ENCODE results near the gene CENPW.
A peak's percentile ranks its signal among the peaks of the same experiment; 100 is the strongest.

The CENPW gene

DNA sequence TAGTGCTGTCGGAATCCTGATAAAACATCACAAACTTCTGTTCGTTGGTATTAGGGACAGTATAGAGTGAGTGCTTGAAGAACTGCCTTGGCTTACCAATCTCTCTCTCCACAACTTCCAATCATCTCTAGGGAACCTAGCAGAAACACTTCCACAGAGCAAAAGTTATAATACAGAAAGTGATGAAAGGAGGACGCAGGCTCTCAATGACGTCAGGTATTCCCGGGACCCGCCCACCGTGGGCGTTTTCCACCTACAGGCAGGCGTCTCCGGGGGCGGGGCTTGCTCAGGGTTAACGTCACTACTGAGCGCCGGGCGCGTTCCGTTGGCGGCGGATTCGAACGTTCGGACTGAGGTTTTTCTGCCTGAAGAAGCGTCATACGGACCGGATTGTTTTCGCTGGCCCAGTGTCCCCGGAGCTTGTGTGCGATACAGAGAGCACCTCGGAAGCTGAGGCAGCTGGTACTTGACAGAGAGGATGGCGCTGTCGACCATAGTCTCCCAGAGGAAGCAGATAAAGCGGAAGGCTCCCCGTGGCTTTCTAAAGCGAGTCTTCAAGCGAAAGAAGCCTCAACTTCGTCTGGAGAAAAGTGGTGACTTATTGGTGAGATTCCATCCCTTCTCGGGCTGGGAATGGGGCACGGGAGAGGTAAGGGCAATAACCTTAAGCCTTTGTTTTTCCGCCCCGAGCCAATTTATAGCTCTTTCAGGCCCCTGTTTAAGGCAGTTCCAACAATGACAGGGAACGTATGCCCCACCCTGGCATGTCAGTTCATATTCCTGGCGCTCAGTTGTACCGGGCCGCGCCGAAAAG is at the start of gene CENPW:
Gene CENPW, plus strand, starts transcription at position 320 of the 814 bp plus-strand sequence. Its CDS starts 159 bp downstream, at position 479.
- peak; percentile 74 for DNase-seq

DNA sequence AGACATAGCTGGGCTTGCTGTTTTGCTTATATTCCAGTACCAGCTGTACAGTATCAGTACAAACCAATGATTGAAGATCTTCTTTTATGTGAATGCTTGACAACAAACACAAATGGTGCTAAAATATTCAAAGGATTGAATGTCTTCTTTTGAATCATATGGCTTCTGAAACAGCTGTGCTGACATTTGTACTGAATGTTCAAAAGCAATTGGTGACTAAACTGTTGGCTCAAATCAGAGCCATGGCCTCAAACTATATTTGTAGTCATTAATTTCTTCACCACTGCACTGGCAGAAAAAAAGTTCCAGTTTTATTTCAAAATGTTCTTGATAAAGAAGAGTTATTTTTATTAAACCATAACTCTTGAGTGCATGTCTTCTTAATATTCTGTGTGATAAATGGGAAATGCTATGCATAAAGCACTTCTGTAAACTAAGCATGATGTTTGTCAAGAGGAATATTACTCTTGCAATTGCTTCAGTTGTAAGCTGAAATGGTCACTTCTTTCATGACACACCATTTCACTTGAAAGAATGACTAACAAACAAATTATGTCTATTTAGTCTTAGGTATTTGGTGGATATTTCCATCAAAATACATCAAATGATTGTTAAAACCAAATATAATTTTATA is 45.9 kb upstream of the CENPW start:
- DNase-seq, result no peak

DNA sequence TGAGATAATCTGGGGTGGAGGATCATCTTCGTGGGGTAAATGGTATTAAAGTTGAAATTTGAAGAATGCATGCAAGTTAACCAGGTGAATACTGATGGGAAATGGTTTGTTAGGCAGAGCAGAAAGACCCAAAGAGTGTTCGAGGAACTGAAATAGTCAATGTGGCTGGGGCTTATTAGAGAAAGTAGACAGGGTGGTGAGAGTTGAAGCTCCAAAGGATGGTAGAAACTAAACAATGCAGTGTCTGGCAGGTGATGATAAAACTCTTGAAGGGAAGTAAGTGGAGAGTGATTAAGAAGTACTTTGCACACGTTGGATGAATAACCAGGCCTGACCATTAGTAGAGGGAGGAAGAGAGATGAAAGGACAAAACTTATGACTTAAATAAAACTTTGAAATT is 39.8 kb upstream of the CENPW start:
- DNase-seq, result no peak

DNA sequence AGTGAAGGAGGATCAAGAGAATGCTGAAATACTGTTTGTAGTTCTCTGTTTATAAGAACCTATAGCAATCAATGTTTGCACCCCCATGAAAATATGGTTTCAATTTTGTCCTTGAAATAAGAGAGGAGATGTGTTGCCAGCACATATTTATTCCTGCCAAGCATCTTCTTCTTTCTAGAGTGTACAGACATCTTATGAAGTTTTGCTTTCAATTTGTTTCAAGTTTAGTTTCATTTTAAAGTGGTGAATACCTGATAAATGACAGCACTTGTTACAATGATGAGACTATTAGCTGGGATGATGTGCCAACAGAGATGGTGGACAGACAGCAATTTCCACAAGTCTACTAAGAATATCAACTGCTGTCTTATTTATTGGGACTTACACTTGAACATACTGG is 39.2 kb upstream of the CENPW start:
- DNase-seq, result no peak

DNA sequence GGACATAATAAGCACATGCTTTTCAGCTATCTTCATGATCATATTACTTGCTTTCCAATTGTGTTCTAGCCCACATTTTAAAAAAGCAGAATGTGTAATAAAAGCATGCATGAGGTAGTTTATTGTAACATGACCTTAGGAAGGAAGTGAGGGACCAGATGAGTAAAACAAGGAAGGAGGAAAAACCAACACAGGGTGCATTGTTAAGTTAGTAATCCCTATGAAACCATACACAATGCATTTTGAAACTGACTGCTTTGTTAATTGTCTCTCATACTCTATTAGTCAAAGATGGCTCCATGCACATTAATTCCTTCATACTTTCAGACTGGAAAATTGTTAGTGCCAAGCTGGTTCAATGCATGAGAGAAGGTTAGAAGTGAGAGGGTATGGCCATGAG is 37.7 kb upstream of the CENPW start:
- no peak for DNase-seq

DNA sequence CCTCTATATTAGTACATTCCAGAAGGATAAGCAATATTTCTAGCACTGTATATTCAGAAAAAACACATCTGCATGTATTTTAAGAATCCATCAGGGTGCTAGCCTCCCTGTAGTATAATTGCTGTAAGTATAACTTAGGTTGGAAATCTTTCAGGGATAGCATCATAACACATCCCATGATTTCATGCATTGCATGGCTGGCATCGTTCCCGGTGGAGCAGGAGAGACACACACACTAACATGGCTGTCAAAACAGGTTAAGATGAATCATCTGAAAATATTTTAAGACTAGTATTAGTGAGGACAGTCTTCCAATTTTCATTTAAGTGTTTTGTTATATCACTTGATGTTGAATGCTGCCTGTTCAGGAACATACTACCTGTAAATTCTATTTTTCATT is 32.1 kb upstream of the CENPW start:
- DNase-seq, result no peak

DNA sequence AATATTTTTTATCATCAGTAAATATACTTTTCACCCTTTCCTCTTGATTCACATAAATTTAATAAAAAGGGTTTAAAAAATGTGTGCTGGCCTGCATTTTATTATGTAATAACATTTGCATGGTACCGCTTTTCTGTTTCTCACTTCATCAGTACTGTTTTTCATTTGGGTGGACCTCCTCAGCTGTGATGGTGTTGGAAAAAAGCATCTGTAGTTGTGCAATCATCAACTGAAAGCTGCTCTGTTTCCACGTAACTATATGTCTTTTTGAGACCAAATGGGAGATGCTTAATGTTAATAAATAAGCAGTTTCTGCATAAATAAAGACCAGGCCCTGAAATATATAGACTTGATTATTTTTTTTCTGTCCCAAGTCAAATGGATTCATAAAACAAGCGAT is 31.6 kb upstream of the CENPW start:
- no peak for DNase-seq

DNA sequence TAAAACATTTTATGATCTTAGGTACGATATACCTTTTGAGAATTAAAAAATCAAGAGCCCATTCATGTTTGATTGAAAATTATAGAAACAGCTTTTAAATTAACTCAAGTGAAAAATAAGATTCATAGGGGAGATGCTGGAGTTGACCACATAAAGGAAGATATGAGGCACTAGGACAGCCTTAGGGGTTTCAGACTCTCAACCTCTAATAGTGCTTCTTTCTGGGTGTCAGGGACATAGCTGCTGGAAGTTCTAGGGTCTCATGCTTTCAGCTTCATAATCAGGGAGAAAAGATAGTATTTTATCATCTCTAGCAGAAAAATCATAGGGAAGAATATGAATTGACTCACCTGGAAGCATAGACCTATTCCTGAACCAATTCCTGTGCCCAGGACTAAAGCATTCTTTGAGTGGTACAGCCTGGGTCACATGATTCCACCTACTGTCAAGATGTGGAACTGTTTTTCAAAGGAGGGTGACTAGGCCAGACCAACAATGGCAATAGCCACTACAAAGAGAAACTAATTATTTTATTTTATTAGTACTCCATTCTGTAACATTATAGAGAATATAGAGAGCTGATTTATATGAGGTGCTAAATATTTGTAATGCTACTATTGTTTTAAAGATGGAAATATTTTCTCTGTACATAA is 27.8 kb upstream of the CENPW start:
- no peak for DNase-seq

DNA sequence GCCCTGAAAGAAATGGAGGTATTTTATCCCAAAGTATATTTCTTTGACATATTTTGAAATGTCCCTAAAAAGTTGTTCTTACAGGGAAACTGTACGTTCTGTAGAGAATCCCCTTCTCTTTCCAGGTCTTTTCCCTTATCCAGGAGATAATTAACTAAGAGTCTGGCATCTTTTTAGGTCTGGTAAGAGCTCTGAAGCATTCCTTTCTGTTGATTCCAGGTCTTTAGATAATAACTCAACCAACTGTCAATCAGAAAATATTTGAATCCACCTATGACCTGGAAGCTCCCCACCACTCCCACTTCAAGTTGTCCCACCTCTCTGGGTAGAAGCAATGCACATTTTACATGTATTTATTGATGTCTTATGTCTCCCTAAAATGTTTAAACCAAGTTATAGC is 26.0 kb upstream of the CENPW start:
- no peak for DNase-seq

DNA sequence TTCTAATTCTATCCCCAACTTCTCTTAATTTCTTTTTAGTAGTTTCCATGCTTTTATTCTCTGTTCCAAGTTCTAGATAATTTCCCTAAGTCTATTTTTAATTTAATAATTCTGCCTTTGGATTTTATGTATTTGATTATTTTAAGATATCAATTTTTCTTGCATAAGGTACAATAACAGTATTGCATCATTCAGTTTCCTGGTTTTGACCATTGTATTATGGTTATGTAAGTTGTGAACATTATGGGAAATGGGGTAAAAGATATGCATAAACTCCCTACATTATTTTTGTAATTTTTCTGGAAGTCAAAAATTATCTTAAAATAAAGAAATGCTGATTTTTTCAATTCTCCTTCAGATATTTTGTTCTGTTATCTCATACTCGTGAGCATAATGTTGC is 21.1 kb upstream of the CENPW start:
- DNase-seq, result no peak

DNA sequence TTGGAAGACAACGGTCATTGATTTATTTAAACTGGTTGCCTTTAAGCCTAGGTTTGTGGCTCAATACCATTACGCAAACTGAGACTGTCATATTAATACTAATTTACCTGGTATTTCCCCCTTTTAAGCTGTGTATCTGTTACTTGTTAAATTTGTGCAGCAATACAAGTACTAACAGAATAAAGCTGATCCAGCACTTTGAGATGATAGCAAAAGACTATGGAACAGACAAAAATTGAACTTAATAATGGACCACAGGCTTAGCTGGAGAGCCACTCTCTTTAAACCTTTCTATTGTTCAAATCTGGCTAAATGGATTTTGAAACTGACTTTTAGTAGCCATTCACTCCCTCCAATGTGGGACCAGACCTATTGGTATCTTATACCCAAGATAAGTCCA is 6.2 kb upstream of the CENPW start:
- DNase-seq, result no peak

DNA sequence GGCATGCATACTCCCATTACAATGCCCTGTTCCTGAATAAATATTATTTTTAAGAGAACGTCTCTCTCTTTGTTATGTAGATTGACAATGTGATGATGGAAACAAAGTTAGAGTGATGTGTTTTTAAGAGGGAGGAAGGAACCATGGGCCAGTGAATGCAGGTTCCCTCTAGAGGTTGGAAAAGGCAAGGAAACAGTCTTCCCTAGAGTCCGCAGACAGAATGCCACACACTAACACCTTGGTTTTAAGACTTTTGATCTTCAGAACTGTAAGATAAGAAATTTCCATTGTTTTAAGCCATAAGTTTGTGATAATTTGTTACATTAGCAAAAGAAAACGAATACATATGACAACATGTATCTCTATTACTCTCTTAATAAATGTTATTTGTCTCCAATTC is 4.7 kb upstream of the CENPW start:
- no peak for DNase-seq

DNA sequence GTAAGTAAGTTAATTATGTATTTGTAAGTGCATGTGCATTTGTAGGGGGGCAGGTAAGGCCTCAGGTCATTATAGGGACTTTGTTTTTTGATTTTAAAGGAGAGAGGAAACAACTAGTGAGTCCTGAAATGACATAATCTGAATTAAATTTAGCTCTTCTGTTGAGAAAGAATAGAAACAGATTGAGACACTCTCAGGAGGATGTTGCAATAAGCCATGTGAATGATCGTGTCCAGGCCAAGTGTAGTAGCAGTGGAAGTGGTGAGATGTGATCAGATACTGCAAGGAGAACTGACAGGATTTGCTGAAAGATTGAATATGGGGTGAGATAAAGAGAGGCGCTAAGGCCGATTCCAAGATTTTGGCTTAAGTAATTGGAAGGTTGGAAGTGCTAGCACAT is 2.6 kb upstream of the CENPW start:
- no peak for DNase-seq

DNA sequence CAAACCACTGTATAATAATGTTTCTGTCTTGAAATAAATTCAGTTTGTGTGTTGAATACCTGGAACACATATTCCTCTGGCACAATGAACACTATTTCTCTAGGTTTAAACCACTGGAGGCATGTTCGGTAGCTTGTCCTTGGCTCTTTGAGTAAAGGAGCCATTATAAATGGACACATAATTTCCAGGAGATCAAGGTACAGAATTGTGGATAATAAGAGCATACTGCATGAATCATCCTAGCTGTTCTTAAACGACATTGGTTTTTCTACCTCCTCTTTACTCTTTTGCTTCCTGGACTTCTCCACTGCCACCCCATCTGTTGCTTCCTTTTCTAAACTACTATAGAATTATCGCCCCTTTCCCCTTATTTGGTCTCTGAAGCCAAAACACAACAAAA is 1.2 kb downstream of the CENPW start:
- no peak for DNase-seq

DNA sequence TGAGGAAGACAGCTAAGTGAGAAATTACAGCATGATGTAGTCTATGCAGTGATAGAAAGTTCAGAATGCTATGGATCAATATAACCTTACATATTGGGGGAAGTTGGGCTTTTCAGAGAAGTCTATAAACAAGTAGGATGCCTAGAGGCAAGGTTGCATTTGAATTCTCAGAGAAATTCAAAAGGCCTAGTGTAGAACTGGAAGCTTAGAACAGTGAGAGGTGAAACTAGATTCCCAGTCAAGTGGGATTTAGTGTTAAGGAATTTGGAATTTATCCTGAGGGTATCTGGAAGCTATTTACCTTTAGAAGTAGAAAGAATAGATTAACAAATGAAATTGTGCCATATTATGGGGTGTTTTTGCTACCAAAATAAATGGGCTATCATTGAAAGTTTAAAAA is 4.3 kb downstream of the CENPW start:
- no peak for DNase-seq

DNA sequence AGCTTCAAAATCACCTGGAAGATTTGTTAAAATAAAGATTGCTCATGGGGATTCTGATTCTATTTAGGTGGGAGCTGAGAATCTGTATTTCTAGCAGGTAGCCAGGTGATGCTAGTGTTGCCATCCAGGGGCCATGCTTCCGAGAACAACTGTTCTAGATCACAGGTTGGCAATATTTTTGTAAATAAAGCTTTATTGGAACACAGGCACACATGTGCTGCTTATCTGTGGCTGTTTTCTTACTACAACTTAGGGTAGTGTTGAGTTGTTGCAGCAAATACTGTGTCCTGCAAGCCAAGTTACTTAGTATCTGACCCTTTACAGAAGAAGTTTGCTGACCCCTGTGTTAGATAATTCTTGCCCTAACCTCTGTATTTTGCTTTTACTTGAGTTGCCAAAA is 12.0 kb downstream of the CENPW start:
- DNase-seq, result no peak

DNA sequence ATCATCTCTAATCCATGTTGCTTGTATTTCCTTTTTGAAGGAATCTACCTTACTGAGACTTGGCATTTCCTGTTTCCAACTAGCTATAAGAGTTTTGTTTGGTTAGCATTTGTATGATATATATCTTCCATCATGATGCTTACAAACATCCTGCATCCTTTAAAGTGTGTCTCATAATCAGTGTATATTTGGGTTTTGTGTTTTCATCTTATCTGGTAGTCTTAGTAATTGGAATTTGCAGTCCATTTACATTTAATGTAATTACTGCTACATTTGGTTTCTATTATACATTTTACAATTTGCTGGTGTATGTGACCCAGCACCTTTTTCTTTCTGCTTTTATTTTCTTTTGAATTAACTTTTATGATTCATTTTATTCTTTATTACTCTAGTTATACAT is 12.6 kb downstream of the CENPW start:
- no peak for DNase-seq

DNA sequence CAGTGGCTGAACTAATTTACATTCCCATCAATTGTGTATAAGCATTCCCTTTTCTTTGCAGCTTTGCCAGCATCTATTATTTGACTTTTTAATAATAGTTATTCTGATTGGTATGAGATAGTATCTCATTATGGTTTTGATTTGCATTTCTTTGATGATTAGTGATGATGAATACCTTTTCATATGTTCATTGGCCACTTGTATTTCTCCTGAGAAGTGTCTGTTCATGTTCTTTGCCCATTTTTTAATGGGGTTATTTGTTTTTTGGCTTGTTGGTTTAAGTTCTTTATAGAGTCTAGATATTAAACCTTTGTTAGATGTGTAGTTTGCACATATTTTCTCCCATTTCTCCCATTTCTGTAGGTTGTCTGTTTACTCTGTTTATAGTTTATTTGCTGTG is 16.6 kb downstream of the CENPW start:
- no peak for DNase-seq

DNA sequence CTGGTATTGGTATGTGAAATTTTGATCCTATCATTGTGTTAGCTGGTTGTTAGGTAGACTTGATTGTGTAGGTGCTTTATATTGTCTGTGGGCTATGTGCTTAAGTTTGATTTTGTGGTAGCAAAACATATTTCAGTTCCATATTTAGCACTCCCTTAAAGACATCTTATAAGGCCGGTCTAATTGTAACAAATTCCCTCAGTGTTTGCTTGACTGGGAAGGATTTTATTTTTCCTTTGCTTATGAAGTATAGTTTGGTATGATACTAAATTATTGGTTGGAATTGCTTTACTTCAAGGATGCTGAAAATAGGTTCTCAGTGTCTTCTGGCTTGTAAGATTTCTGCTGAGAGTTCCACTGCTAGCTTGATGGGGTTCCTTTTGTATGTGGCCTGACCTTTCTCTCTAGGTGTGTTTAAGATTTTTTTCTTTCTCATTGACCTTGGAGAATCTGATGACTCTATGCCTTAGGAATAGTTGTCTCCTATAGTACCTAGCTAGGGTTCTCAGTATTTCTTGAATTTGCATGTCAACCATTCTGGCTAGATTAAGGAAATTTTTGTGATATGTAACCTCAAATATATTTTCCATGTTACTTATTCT is 20.1 kb downstream of the CENPW start:
- DNase-seq, result no peak

DNA sequence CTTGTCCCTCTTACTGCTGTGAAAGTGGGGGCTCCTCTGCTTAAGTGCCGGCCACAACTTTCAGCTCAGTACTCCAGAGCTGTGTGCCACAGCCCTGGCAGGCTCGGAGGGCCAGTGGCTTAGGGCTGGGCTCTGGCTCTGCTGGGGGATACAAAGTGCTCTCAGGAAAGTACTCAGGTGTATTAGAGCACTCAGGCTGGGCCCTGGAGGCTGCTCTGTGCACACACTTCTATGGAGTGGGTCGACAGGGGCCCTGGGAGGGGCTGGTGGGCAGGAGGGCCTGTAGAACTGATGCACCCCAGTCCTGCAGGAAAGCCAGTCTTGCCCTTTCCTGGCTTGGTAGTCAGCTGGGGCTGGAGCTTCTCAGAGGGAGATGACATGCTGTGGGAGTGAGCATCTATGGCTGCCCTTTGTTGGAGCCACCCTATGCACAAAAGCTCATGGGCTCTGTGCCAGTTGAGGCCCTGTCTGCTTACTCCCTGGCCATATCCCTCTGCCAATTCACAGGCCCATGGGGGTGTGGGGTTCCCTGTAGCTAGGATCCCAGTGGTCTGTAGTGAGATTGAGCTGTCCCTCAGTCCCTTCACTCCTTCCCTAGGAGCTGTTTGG is 22.0 kb downstream of the CENPW start:
- DNase-seq, result no peak

DNA sequence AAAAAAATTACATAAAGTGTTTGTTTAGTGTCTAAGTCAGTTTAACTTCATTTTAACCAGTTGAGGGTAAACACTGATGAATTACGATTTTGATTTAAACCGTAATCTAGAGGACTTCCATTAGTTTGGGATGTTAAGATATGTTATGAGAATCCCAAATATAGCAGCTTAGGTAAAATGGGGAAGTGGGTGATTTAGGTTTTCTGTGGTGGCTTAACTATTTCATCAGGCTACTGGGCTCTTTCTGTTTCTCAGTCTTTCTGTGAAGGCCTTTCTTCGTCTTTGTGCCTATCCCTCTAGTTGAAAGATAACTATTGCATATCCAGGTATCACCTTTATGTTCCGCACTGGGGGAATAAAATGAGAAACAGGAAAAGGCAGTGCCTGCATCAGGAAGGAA is 27.9 kb downstream of the CENPW start:
- DNase-seq, result no peak

DNA sequence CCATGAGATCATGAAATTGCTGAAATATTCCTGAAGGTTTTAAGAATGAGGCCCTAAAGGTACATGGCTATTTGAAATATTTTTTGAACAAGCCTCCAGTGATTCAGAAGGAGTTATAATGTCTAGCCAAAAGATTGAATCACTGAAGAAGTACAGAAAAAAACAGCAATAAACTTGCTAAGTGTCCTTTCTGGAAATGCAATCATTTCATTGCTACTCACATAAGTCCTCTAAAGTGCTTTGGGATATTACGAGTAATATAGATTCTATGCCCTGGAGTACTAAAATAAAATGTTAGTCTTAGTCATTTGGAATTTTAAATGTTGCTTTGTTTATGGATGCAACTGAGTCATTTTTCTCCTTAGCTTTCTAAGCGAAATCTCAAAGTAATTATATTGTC is 32.7 kb downstream of the CENPW start:
- no peak for DNase-seq

DNA sequence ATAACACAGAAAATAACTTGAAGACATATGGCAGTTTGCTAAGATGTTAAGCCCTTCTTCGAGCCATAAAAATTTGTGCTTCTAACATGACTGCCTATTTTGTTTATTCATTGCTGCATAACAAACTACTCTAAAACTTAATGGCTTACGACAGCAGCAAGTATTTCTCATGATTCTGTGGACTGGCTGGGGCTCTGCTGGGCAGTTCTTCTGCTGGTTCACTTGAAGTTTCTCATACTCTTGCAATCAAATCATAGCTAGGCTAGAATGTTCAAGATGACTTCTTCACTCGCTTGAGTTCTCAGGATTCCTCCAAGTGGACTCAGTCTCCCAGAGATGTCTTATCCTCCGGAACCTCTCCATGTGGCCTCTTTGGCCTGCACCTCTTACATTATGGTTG is 33.4 kb downstream of the CENPW start:
- DNase-seq, result no peak

DNA sequence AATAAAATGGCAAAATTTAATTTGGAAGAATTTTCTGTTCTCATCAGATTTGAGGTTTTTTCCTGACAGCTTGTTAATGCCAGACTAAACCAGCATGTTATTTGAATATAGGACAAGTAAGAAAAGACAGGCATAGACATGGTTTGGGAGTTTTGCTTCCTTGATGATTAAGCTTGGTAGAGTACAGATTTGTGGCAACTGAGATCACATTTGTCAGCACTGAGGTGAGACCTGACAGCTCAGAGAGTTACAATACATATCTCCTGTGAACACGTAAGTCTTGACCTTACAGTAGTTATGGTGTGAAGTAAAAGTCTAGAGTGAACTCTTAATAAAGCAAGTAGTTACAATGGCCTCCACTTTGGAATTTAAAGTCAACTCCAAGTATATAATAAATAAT is 34.5 kb downstream of the CENPW start:
- no peak for DNase-seq
